GM12878 (cell line): ENCODE measurements around the gene FBXO33. TPM values are rescaled to one million over a fixed set of nuclear protein-coding genes. Genes with fewer than 3 reads are reported as not detected.

ENCODE experiments used
- ATAC-seq: fragments of 200-7000 bp; cut with Tn5 transposase; 3 replicates; pipeline ENCODE4 v1.9.1; 2020; ENCODE audit warnings: mild to moderate bottlenecking, moderate library complexity
- BruUV-seq: library from RNA; stranded (reverse); fragments of 400-500 nt; replicated peaks from 2 replicates; lab custom pipeline; 2021; lab: Mats Ljungman, UMichigan
- CTCF ChIA-PET: fragments of 300-600 bp; sonication (Branson Sonifier 250); formaldehyde crosslinking; extraction: SDS; loops from one replicate; lab custom pipeline; 2021; ENCODE audit warnings: inconsistent platforms; lab: Yijun Ruan, JAX
- POLR2A ChIA-PET: fragments of 350-600 bp; formaldehyde crosslinking; extraction: SDS; loops from one replicate; lab custom pipeline; 2021; ENCODE audit warnings: inconsistent platforms; lab: Charles Lee
- RAD21 ChIA-PET: fragments of 300-600 bp; sonication (Branson Sonifier 250); formaldehyde crosslinking; loops from one replicate; lab custom pipeline; 2023; ENCODE audit warnings: antibody characterized with exemption; ENCODE audit not compliant: unreplicated experiment; lab: Charles Lee
- SMC1A ChIA-PET: fragments of 300-600 bp; sonication (Branson Sonifier 250); formaldehyde crosslinking; loops from one replicate; lab custom pipeline; 2023; ENCODE audit not compliant: unreplicated experiment, uncharacterized antibody; lab: Charles Lee
- DNase-seq: peaks from one replicate; pipeline ENCODE4 v3.0.0-alpha.2; 2011; ENCODE audit warnings: low read depth, low spot score
- FAIRE-seq: peaks from 3 replicates; lab custom pipeline; 2011; peaks lifted over from hg19 to GRCh38; lab: Jason Lieb, UNC
- H2AFZ ChIP-seq: 2 replicates; pipeline ENCODE4 v1.6.0; 2011; ENCODE audit warnings: low read depth, low read length, control low read depth; ENCODE audit not compliant: control insufficient read depth
- H3K27ac ChIP-seq: 2 replicates; pipeline ENCODE4 v1.5.1; 2011; ENCODE audit warnings: control low read depth; ENCODE audit not compliant: control insufficient read depth, insufficient read depth
- H3K27me3 ChIP-seq, 2 experiments: replicated peaks in 1 of 2; 2 replicates each; pipeline versions ENCODE4 v1.6.0 to v1.6.1; 2011; ENCODE audit warnings: low read length in 1 of 2; ENCODE audit not compliant: control insufficient read depth in 2 of 2, insufficient read depth in 2 of 2
- H3K36me3 ChIP-seq, 2 experiments: 2 replicates each; pipeline ENCODE4 v1.5.1; 2011; ENCODE audit warnings: low read length in 1 of 2; ENCODE audit not compliant: control insufficient read depth in 2 of 2, insufficient read depth in 2 of 2
- H3K4me1 ChIP-seq: 2 replicates; pipeline ENCODE4 v1.6.1; 2011; ENCODE audit warnings: mild to moderate bottlenecking, low read length, moderate library complexity, mixed read lengths; ENCODE audit not compliant: control insufficient read depth, insufficient read depth
- H3K4me2 ChIP-seq: 2 replicates; pipeline ENCODE4 v1.6.0; 2011; ENCODE audit warnings: control low read depth; ENCODE audit not compliant: control insufficient read depth, insufficient read depth
- H3K4me3 ChIP-seq: fragments of 200-600 bp; sonication (generic); 2 replicates; pipeline ENCODE4 v1.5.1; 2016
- H3K79me2 ChIP-seq: 2 replicates; pipeline ENCODE4 v1.6.0; 2011; ENCODE audit warnings: low read length; ENCODE audit not compliant: control insufficient read depth, insufficient read depth
- H3K9ac ChIP-seq: 2 replicates; pipeline ENCODE4 v1.8.0; 2011; ENCODE audit warnings: low read length, control low read depth, mixed read lengths; ENCODE audit not compliant: control insufficient read depth, insufficient read depth
- H3K9me3 ChIP-seq: replicated peaks from 3 replicates; pipeline ENCODE4 v1.5.1; 2011; ENCODE audit warnings: mild to moderate bottlenecking, low read length; ENCODE audit not compliant: control insufficient read depth, insufficient read depth
- H4K20me1 ChIP-seq: 2 replicates; pipeline ENCODE4 v1.6.0; 2011; ENCODE audit not compliant: control insufficient read depth, insufficient read depth
- CUX1 ChIP-seq: IDR thresholded peaks from 2 replicates; pipeline ENCODE4 v1.6.1; 2012; ENCODE audit warnings: improper control_type of control experiment, low read depth, low read length; ENCODE audit not compliant: insufficient replicate concordance
- EED ChIP-seq: sonication (generic); IDR thresholded peaks from 2 replicates; pipeline ENCODE4 v1.6.1; 2016; ENCODE audit warnings: antibody characterized with exemption, low read depth
- MEF2A ChIP-seq: IDR thresholded peaks from 2 replicates; pipeline ENCODE4 v1.6.1; 2011; ENCODE audit warnings: low read depth, mild to moderate bottlenecking, low read length, moderate library complexity; ENCODE audit not compliant: insufficient read depth
- MEF2B ChIP-seq: fragments of 450-650 bp; IDR thresholded peaks from 2 replicates; pipeline ENCODE4 v1.6.1; 2018; ENCODE audit warnings: mild to moderate bottlenecking, moderate library complexity; ENCODE audit not compliant: partially characterized antibody, poor library complexity, severe bottlenecking
- MTA2 ChIP-seq: fragments of 450-650 bp; IDR thresholded peaks from 2 replicates; pipeline ENCODE4 v1.6.1; 2016; ENCODE audit warnings: low read depth, mild to moderate bottlenecking, moderate library complexity
- NFIC ChIP-seq: IDR thresholded peaks from 2 replicates; pipeline ENCODE4 v1.6.1; 2012; ENCODE audit warnings: low read depth, mild to moderate bottlenecking, inconsistent platforms, low read length, moderate library complexity
- RAD21 ChIP-seq: IDR thresholded peaks from 2 replicates; pipeline ENCODE4 v1.6.1; 2011; ENCODE audit warnings: mild to moderate bottlenecking, low read depth, low read length, moderate library complexity; ENCODE audit not compliant: insufficient read depth
- RBBP5 ChIP-seq: fragments of 200-600 bp; sonication (generic); conservative IDR thresholded peaks from 2 replicates; pipeline ENCODE4 v1.6.1; 2016
- SKIL ChIP-seq: fragments of 450-650 bp; IDR thresholded peaks from 2 replicates; pipeline ENCODE4 v1.6.1; 2017; ENCODE audit warnings: mild to moderate bottlenecking, low read depth, inconsistent platforms; ENCODE audit not compliant: poor library complexity, severe bottlenecking
- SREBF2 ChIP-seq: IDR thresholded peaks from 2 replicates; pipeline ENCODE4 v1.6.1; 2012; ENCODE audit warnings: mild to moderate bottlenecking, low read length
- TCF12 ChIP-seq: IDR thresholded peaks from 2 replicates; pipeline ENCODE4 v1.6.1; 2011; ENCODE audit warnings: low read depth, mild to moderate bottlenecking, low read length
- ZBTB4 ChIP-seq: fragments of 450-650 bp; formaldehyde crosslinking; IDR thresholded peaks from 2 replicates; pipeline ENCODE4 v1.4.0; 2022; ENCODE audit warnings: mild to moderate bottlenecking, moderate library complexity
- ZSCAN29 ChIP-seq: fragments of 450-650 bp; IDR thresholded peaks from 2 replicates; pipeline ENCODE4 v1.6.1; 2017; ENCODE audit warnings: mild to moderate bottlenecking, moderate library complexity
- ZZZ3 ChIP-seq: IDR thresholded peaks from 2 replicates; pipeline ENCODE4 v1.6.1; 2011; ENCODE audit warnings: low read depth; ENCODE audit not compliant: control insufficient read depth, insufficient read length
- WGBS: methylation state at CpG from one replicate; pipeline ENCODE4 v1.1.6; 2016; ENCODE audit warnings: low lambda C conversion rate; ENCODE audit not compliant: insufficient replicate concordance, insufficient coverage; ENCODE audit errors: missing lambda C conversion rate; 5-methylcytosine and 5-hydroxymethylcytosine counted together
- in situ Hi-C: fragments of 300-500 bp; cut with MboI; formaldehyde crosslinking; loops from 9 replicates; pipeline ENCODE4 v1.14.3; 2018; ENCODE audit warnings: mixed read lengths
- intact Hi-C: fragments of 100-400 bp; cut with micrococcal nuclease; formaldehyde crosslinking; loops from one replicate; pipeline ENCODE4 v1.14.2; 2022; ENCODE audit not compliant: unreplicated experiment
- polyA plus RNA-seq, 11 experiments: library from polyadenylated mRNA; depleted of rRNA in 4 of 11; unstranded in 6 of 11; stranded (reverse) in 5 of 11; fragments of >200 nt; fragmentation: Nextera tagmentation in 4 of 11; fragmentation: Illumina TruSeq in 1 of 11; extraction: Ambion mirVana in 4 of 11; extraction: Trizol in 1 of 11; gene quantifications; 1 replicate in 1 of 11; 2 replicates in 10 of 11; pipeline versions ENCODE4 v1.2.1 to v1.2.3, GENCODE V29; 2011 to 2016; ENCODE audit warnings: inconsistent platforms in 2 of 11, missing spikeins in 2 of 11, low read depth in 1 of 11
- total RNA-seq, 4 experiments: library from RNA; depleted of rRNA in 3 of 4; stranded (reverse); fragments of >200 nt in 3 of 4; fragmentation: Illumina TruSeq in 1 of 4; extraction: Trizol in 1 of 4; gene quantifications; 2 replicates each; pipeline versions ENCODE4 v1.2.1 to v1.2.3, GENCODE V29; 2013 to 2021

FBXO33 gene
- total and polyA plus RNA-seq, 10 of the 15 experiments (the other 5 are each of a cell fraction or from before 2014, with no cell fraction given), result 4.7 to 56.9 (median 19.6) TPM

GRCh38 chr14:39398382-39398781 lies 33.9 kb downstream of the FBXO33 start:
- Histone ChIP-seq H3K36me3 (peaks cover 0 to 17% of the 10 kb centered on the region in 2 experiments), H3K9me3 (no peaks in the 10 kb centered on the region), H3K79me2 (no peaks in the 10 kb centered on the region; the same call in 1 of the 2 replicates), H3K9ac (no peak overlapping the region), H3K4me2 (no peak overlapping the region), H3K4me3 (no peak overlapping the region), H3K27me3 (no peaks in the 10 kb centered on the region), H2AFZ (no peak overlapping the region), H3K27ac (no peak overlapping the region), H3K4me1 (no peaks in the 10 kb centered on the region), H4K20me1 (no peaks in the 10 kb centered on the region)
- SMC1A ChIA-PET, result no interaction called here
- WGBS, result 96% methylated on average over 6 of the region's 6 CpGs
- POLR2A ChIA-PET, result interaction anchor here (0.7 kb wide), 1 partner anchor 205 kb away, joined by 5 read pairs; no protein-coding TSS in a partner anchor
- intact Hi-C loops (no loop called here), in situ Hi-C loops (no loop called here)
- RAD21 ChIA-PET, result interaction anchor here (0.6 to 0.7 kb wide), 2 partner anchors 14 to 167 kb away, joined by 3 read pairs; no protein-coding TSS in a partner anchor
- DNase-seq, result no peak
- no peak for ATAC-seq
- no peak for FAIRE-seq
- no peak for TF ChIP-seq MEF2A
- no peak for TF ChIP-seq MTA2
- TF ChIP-seq ZSCAN29, result no peak
- no peak for TF ChIP-seq SREBF2
- no peak for TF ChIP-seq EED
- no peak for TF ChIP-seq ZZZ3
- no peak for TF ChIP-seq MEF2B
- TF ChIP-seq RBBP5, result no peak
- TF ChIP-seq ZBTB4 (CRISPR knock-in tag), result no peak
- TF ChIP-seq TCF12, result no peak
- no peak for TF ChIP-seq CUX1
- TF ChIP-seq RAD21, result no peak
- no peak for TF ChIP-seq SKIL
- no peak for TF ChIP-seq NFIC
- CTCF ChIA-PET, result no interaction called here
- TSS peak; percentile 29 for BruUV-seq
